GM21360 (cell line): ENCODE measurements around the gene CTAGE4.
"Not testable (repeated sequence)": the region's sequence is repeated elsewhere in the genome, so short reads cannot be mapped to it uniquely, and the experiment has no call there.

ENCODE experiments used
- ATAC-seq: cut with Tn5 transposase; IDR thresholded peaks from one replicate; pipeline ENCODE4 v1.9.1; 2021; ENCODE audit warnings: mild to moderate bottlenecking, moderate library complexity; ENCODE audit not compliant: unreplicated experiment

CTAGE4 gene

DNA sequence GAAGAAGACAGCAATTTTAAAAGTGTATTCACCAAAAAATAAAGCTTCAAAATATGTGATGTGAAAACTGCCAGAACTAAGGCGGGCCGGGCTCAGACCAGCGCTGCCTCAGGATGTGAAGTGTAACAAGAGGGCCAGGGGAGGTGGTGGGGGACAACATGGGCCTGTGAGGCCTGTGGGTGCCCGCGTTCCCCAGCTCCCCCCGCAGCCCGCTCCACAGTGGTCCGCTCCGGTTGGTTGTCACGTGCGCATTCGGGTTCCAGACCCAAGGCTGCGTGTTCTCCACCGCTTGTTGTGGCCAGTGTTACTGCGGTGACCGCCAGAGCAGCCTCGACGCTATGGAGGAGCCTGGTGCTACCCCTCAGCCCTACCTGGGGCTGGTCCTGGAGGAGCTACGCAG, at the start of gene CTAGE4:
TSS of gene CTAGE4 (plus strand) at position 301 of the 400 bp plus-strand sequence. CDS start at position 339, 38 bp downstream.
- not testable (repeated sequence) for ATAC-seq

DNA sequence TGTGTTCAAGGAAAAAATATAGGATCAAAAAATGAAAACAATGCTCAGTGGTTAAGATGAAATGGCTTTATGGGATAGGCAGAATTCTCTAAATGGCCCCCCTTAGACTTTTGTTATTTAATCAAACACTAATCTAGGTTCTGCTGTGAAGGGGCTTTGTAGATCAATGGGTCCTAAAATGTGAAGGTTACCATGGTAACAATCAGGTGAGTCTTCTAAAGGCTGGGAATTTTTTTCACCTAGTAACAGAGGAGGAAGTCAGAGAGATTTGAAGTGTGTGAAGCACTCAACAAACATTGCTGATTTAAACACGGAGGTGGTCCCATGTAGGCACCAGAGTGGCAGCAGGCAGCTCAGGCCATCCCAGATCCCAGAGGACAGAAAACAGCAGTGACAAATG, 49.1 kb upstream of the CTAGE4 start:
- no peak for ATAC-seq

GRCh38 chr7:144137501-144137900, 45.8 kb upstream of the CTAGE4 start:
- ATAC-seq: no peak

GRCh38 chr7:144142187-144142586, 41.1 kb upstream of the CTAGE4 start:
- ATAC-seq: no peak

- ATAC-seq: no peak
Measured at GRCh38 chr7:144144426-144144825, 38.8 kb upstream of the CTAGE4 start.

GRCh38 chr7:144148224-144148827, 34.9 kb upstream of the CTAGE4 start:
- ATAC-seq: no peak

DNA sequence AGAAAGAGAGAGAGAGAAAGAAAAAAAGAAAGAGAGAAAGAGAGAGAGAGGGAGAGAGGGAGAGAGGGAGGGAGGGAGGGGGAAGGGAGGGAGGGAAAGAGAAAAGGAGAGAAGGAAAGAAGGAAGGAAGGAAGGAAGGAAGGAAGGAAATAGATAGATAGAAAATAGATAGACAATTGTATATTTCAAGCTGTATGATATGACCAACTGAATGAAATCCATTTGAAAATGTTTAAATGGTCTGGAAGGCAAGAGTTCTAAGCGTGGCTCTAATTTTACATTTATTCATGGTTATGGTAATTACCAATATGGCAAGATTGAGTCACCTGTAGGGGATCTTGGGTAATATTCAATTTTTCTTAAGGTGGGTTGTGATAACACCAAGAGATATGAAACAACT, 24.4 kb upstream of the CTAGE4 start:
- ATAC-seq: no peak

DNA sequence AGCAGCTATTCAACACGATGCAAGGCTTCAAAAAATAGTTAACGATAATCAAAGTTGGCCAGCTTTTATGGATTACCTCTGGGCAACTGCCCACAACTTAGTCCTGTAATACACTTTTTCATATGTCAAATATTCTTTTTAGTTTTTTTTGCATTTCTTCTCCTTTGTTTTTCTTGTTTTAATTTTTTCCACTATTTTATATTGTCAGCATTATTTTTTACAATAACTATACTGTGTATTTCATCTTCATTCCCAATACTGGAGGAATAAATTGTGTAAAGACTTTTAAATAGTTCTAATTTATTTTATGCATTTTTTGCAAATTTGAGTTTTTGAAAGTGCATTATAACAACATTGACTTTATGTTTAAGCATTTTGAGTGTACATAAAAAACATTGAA, 18.5 kb upstream of the CTAGE4 start:
- ATAC-seq: no peak

GRCh38 chr7:144171594-144172350, 11.5 kb upstream of the CTAGE4 start:
- not testable (repeated sequence) for ATAC-seq

DNA sequence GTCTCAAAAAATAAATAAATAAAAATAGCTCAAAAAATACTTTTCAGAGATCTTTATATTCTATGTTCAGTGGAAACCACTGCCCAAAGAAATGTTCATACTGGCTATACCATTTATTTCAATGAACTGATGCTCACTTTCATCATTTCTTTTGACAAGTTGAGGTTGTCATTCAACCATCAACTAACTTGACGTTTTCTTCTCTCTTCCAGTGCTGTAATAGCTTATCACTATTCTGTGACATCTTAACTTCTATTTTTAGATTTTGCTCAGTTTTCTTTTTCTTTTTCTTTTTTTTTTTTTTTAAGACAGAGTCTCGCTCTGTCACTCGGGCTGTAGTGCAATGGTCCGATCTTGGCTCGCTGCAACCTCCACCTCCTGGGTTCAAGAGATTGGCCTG, 8.7 kb upstream of the CTAGE4 start:
- no peak for ATAC-seq

DNA sequence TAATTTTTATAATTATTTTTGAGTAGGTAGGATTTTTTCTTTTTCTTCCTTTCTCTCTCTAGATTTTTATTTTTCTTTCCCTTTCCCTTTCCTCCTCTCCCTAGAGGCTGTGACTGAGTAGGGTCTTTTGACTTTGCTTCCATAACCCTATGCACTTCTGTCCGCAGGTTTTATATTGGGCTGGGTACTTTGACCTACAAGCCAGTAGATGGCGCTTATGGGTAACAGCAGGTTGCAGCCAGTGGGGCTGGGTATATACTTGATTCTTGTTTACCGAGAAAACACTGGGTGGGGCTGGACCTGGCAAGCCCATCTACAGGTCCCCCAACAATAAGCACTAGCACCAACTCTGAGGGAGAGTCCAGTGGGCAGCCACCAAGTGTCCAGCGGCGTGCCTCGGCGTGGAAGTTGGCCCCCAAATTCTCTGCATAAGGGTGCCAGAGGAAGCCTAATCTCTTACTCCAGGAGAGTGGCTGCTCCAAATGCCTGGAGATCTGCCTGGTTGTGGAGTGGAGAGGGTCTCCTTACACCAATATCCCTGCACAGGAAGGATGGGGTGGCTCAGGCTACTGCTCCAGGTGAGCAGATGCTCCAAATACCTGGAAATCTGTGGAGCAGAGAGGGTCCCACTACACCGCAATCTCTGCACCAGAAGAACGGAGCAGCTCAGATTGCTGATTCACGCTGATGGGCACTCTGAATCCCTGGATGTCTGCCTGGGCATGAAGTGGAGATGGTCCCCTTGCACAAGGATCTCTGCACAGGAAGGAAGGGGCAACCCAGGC, 4.7 kb upstream of the CTAGE4 start:
- ATAC-seq: peak; percentile 97

- peak; percentile 18 for ATAC-seq
Measured at GRCh38 chr7:144179165-144179479, 4.1 kb upstream of the CTAGE4 start.

DNA sequence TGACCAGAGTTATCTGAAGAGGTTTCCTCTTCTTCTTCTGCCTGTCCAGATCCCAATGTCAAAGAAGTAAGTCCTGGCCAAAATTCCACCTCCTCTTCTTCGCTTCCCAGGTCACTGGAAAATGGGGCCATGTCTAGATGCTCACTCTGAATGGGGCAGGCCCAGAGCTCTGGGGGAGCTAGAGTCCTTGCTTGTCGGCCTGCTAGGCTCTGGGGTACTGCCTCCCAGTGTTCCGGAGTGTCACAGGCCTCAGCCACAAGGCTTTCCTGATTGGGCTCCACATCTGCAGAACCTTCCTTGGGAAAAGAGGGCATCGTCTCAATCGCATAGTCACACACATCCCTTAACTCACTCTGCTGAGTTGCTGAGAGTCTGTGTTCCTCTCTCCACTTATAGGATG, 4.6 kb downstream of the CTAGE4 start:
- not testable (repeated sequence) for ATAC-seq

- not testable (repeated sequence) for ATAC-seq
Measured at GRCh38 chr7:144188578-144189171, 5.4 kb downstream of the CTAGE4 start.

- not testable (repeated sequence) for ATAC-seq
Measured at GRCh38 chr7:144193782-144194181, 10.5 kb downstream of the CTAGE4 start.

- not testable (repeated sequence) for ATAC-seq
Measured at GRCh38 chr7:144194453-144194852, 11.2 kb downstream of the CTAGE4 start.

GRCh38 chr7:144195212-144195872, 12.1 kb downstream of the CTAGE4 start, which contains the start of gene ARHGEF35:
TSS of gene ARHGEF35 (minus strand) at chr7:144195833. CDS start at chr7:144188383, 7,450 bp downstream.
- peak; percentile 50 for ATAC-seq

DNA sequence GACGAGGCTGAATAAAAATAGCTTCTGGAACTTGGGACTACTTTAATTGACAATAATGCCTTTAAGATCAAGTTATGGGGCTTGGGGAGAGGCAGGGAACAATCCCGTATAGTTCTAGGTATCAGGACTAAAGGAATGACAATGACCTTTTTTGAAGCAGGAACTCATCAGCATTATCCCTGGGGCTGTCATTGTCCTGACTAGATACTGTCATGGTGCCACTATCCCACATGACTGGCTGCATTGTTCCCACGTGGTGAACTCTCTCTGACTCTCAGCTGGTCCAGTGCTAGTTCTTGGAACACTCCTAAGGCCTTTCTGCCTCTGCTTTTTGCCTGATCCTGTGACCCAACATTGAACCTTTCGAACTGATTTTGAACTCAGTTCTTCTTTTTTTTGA, 15.7 kb downstream of the CTAGE4 start:
- ATAC-seq: not testable (repeated sequence)

DNA sequence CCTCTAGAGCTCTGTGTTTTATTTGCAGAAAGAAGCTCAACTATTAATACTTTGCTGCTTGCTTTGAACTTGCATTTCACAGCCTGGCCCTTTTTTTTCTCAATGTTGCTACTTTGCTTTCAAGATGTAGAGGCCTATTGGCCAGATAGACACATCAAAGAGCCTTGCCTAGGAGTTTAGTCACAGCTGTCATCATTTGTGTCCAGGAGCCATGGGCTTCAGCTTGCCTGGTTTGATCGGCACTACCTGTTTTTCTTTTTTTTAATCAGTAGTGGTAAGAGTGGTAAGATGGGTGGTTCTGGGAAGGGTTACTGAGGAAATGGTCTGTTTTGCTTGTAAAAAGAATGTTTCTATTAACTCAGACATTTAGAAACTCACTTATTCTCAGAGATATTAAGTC, 18.7 kb downstream of the CTAGE4 start:
- peak; percentile 16 for ATAC-seq

DNA sequence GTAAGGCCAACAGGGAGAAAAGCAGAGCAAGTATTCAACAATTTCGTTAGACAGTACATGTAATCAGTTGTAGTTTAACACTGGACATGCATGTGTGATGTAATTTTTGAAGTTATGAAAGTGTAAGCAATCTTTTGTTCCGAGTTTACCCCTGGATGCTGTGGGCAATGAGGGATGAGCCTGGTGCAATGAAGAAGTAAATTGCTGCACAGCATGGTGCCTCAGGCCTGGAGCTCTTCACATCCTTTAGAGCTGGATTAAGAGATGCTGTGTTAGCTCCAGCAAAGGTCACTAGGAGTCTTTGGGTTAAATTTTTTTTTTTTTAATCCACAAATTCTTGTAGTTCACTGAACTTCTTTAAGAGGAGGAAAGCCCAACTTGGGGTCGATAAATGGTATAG, 19.8 kb downstream of the CTAGE4 start:
- not testable (repeated sequence) for ATAC-seq

- not testable (repeated sequence) for ATAC-seq
Measured at GRCh38 chr7:144205306-144205705, 22.0 kb downstream of the CTAGE4 start.
